Sigmoid colon (tissue), 4 donors: ENCODE results near the gene NCS1.

Experiments used
- POLR2AphosphoS5 ChIP-seq, 4 donors: sonication (generic); formaldehyde crosslinking; IDR thresholded peaks; one replicate each; pipeline ENCODE4 v1.6.1; 2017; ENCODE audit warnings: antibody characterized with exemption in 4 of 4
- TF ChIP-seq, protein P1 (sequence below), 4 experiments: fragments of 450-650 bp in 3 of 4; fragments of 200-600 bp in 1 of 4; IDR thresholded peaks; one replicate each; pipeline ENCODE4 v1.5.1; 2016 to 2019; ENCODE audit warnings: antibody characterized with exemption in 4 of 4, mild to moderate bottlenecking in 3 of 4, moderate library complexity in 2 of 4

DNA sequence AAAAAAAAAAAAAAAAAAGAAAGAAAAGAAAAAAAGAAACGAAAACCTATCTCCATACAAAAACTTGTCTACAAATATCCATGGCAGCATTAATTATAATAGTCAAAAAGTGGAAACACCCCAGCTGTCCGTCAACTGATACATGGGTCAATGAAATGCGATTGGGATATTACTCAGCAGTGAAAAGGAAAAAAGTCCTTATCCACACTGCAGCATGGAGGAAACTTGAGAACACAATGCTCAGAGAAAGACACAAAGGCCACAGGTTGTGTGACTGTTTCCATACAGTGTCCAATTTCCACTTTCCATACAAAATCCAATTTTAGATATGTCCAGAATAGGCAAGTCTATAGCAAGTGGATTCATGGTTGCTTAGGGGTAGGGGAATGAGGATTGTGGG lies 24.3 kb upstream of the NCS1 start:
- TF ChIP-seq, protein P1, sequence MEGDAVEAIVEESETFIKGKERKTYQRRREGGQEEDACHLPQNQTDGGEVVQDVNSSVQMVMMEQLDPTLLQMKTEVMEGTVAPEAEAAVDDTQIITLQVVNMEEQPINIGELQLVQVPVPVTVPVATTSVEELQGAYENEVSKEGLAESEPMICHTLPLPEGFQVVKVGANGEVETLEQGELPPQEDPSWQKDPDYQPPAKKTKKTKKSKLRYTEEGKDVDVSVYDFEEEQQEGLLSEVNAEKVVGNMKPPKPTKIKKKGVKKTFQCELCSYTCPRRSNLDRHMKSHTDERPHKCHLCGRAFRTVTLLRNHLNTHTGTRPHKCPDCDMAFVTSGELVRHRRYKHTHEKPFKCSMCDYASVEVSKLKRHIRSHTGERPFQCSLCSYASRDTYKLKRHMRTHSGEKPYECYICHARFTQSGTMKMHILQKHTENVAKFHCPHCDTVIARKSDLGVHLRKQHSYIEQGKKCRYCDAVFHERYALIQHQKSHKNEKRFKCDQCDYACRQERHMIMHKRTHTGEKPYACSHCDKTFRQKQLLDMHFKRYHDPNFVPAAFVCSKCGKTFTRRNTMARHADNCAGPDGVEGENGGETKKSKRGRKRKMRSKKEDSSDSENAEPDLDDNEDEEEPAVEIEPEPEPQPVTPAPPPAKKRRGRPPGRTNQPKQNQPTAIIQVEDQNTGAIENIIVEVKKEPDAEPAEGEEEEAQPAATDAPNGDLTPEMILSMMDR (IDR thresholded peaks at IDR 0.05), result no peak
- TF ChIP-seq POLR2AphosphoS5 (IDR thresholded peaks at IDR 0.05), result no peak
